Smooth muscle cell (in vitro differentiated cells): ENCODE results near the gene TOP3A. TPM values are rescaled to one million over a fixed set of nuclear protein-coding genes. Genes with fewer than 3 reads are reported as not detected.

Experiments used
- DNase-seq: peaks from one replicate; lab custom pipeline; 2025; ENCODE audit not compliant: unreplicated experiment; lab: John Stamatoyannopoulos, UW
- H2AFZ ChIP-seq: fragments of 200-600 bp; sonication (generic); 2 replicates; pipeline ENCODE4 v1.6.0; 2016; ENCODE audit warnings: antibody characterized with exemption, low read depth, mild to moderate bottlenecking
- H3F3A ChIP-seq: fragments of 200-600 bp; sonication (generic); 2 replicates; pipeline ENCODE4 v1.6.0; 2017; ENCODE audit warnings: antibody characterized with exemption, low read depth
- H3K27ac ChIP-seq: fragments of 200-600 bp; sonication (generic); 2 replicates; pipeline ENCODE4 v1.5.1; 2016; ENCODE audit warnings: low read depth, mild to moderate bottlenecking
- H3K27me3 ChIP-seq: fragments of 200-600 bp; sonication (generic); 2 replicates; pipeline ENCODE4 v1.6.1; 2016; ENCODE audit warnings: low read depth, mild to moderate bottlenecking
- H3K36me3 ChIP-seq: fragments of 200-600 bp; sonication (generic); 2 replicates; pipeline ENCODE4 v1.5.1; 2016; ENCODE audit warnings: low read depth
- H3K4me1 ChIP-seq: fragments of 200-600 bp; sonication (generic); 2 replicates; pipeline ENCODE4 v1.5.1; 2016; ENCODE audit warnings: low read depth
- H3K4me2 ChIP-seq: fragments of 200-600 bp; sonication (generic); 2 replicates; pipeline ENCODE4 v1.6.0; 2016; ENCODE audit warnings: mild to moderate bottlenecking
- H3K4me3 ChIP-seq: fragments of 200-600 bp; sonication (generic); 2 replicates; pipeline ENCODE4 v1.5.1; 2016; ENCODE audit warnings: mild to moderate bottlenecking
- H3K79me2 ChIP-seq: fragments of 200-600 bp; sonication (generic); 2 replicates; pipeline ENCODE4 v1.6.0; 2016; ENCODE audit warnings: low read depth, mild to moderate bottlenecking
- H3K9ac ChIP-seq: fragments of 200-600 bp; sonication (generic); 2 replicates; pipeline ENCODE4 v1.6.0; 2016; ENCODE audit warnings: low read depth
- H3K9me3 ChIP-seq: fragments of 200-600 bp; sonication (generic); replicated peaks from 2 replicates; pipeline ENCODE4 v1.5.1; 2016; ENCODE audit warnings: low read depth
- H4K20me1 ChIP-seq: fragments of 200-600 bp; sonication (generic); 2 replicates; pipeline ENCODE4 v1.6.0; 2016; ENCODE audit warnings: low read depth
- WGBS: methylation state at CpG from one replicate; pipeline ENCODE4 v1.1.7; 2016; ENCODE audit warnings: low lambda C conversion rate; 5-methylcytosine and 5-hydroxymethylcytosine counted together
- polyA plus RNA-seq: library from polyadenylated mRNA; unstranded; fragments of >200 nt; fragmentation: Nextera tagmentation; extraction: Ambion mirVana; gene quantifications from 2 replicates; pipeline ENCODE4 v1.2.1, GENCODE V29; 2016
- total RNA-seq: library from RNA; depleted of rRNA; stranded (reverse); fragments of >200 nt; gene quantifications from 2 replicates; pipeline ENCODE4 v1.2.3, GENCODE V29; 2014
- TF ChIP-seq, protein P1 (sequence below): fragments of 200-600 bp; sonication (generic); IDR thresholded peaks from 2 replicates; pipeline ENCODE4 v1.5.1; 2017; ENCODE audit warnings: borderline replicate concordance, mild to moderate bottlenecking, antibody characterized with exemption; ENCODE audit not compliant: insufficient read depth, poor library complexity, severe bottlenecking

TOP3A gene
- total and polyA plus RNA-seq, 2 experiments from 2014 or later, result 14.6 to 40.9 TPM

- DNase-seq, result no peak
- Histone ChIP-seq H4K20me1 (peaks cover 62% of the 10 kb centered on the region), H3K9ac (no peak overlapping the region), H3K36me3 (no peaks in the 10 kb centered on the region), H3K27ac (no peak overlapping the region), H3K9me3 (no peaks in the 10 kb centered on the region), H3K4me1 (peaks cover 12% of the 10 kb centered on the region), H3K79me2 (peaks cover 21% of the 10 kb centered on the region), H3K27me3 (no peaks in the 10 kb centered on the region), H2AFZ (no peak overlapping the region), H3F3A (peaks cover 9% of the 10 kb centered on the region), H3K4me3 (no peak overlapping the region), H3K4me2 (no peak overlapping the region)
- TF ChIP-seq, protein P1, sequence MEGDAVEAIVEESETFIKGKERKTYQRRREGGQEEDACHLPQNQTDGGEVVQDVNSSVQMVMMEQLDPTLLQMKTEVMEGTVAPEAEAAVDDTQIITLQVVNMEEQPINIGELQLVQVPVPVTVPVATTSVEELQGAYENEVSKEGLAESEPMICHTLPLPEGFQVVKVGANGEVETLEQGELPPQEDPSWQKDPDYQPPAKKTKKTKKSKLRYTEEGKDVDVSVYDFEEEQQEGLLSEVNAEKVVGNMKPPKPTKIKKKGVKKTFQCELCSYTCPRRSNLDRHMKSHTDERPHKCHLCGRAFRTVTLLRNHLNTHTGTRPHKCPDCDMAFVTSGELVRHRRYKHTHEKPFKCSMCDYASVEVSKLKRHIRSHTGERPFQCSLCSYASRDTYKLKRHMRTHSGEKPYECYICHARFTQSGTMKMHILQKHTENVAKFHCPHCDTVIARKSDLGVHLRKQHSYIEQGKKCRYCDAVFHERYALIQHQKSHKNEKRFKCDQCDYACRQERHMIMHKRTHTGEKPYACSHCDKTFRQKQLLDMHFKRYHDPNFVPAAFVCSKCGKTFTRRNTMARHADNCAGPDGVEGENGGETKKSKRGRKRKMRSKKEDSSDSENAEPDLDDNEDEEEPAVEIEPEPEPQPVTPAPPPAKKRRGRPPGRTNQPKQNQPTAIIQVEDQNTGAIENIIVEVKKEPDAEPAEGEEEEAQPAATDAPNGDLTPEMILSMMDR, result no peak
- WGBS, result 98% methylated on average over 25 of the region's 27 CpGs
These were observed 60.6 kb downstream of the TOP3A start for GRCh38 chr17:18253947-18254821.

DNA sequence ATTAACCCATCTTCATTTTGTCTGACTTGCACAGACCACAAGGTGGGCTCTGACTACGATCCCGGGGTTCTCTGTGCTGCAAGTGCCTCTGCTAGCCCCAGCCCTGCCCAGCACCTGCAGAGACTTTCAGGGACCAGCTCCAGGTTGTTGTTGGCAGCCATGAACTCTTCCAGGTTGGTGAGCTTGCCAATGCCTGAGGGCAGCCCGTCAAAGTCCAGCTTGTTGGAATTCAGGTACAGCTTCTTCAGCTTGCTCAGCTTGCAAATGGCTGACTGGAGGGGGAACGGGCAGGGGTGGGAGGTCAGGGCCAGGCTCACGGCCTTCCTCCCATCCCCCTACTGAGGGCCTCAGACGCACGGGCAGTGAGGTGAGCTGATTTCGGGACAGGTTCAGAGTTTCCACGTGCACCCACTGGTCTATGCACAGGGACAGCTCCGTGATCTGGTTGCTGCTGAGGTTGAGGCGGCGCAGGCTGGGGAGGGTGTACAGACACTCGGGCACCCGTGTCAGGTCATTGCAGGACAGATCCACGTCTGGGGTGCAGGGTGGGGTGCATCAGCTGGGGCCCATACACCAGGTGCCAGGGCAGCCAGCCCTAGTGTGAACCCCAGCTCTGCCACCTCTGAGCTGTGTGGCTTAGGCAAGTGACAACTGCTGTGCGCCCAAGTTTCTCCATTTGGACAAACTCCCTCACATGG is 61.5 kb downstream of the TOP3A start:
- H3K4me3 ChIP-seq, result no peak overlapping the region
- H4K20me1 ChIP-seq, result peaks cover 65% of the 10 kb centered on the region
- DNase-seq, result no peak
- H3K4me2 ChIP-seq, result no peak overlapping the region
- peaks cover 7% of the 10 kb centered on the region for H3K4me1 ChIP-seq
- peaks cover 21% of the 10 kb centered on the region for H3K79me2 ChIP-seq
- TF ChIP-seq, protein P1, result no peak
- peaks cover 17% of the 10 kb centered on the region for H3F3A ChIP-seq
- H3K36me3 ChIP-seq, result no peaks in the 10 kb centered on the region
- no peak overlapping the region for H2AFZ ChIP-seq
- 97% methylated on average over 16 of the region's 16 CpGs for WGBS
- no peak overlapping the region for H3K9ac ChIP-seq
- no peak overlapping the region for H3K27ac ChIP-seq
- no peaks in the 10 kb centered on the region for H3K9me3 ChIP-seq
- H3K27me3 ChIP-seq, result no peaks in the 10 kb centered on the region

DNA sequence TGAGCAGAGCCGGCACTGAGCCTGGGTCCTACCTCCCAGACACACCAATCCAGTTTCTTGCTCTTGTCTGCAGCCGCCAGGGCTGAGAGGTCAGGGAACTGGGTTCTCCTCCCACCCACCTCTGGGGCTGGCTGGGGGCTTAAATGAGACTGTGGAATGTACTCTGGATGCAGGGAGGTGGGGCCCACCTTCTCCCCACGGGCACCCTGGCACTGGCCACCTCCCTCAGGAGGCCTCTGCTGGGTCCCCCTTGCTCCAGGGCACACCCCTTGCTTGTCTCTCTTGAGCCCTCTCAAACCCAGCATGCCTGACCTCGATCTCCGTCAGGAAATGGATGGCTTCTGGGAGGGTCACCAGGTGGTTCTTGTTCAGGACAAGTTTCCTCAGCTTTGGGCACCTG is 62.6 kb downstream of the TOP3A start:
- no peak overlapping the region for H3K4me3 ChIP-seq
- H3K9ac ChIP-seq, result no peak overlapping the region
- WGBS, result 97% methylated on average over 5 of the region's 5 CpGs
- H3K36me3 ChIP-seq, result no peaks in the 10 kb centered on the region
- H3K4me2 ChIP-seq, result no peak overlapping the region
- H3K4me1 ChIP-seq, result peaks cover 4% of the 10 kb centered on the region
- H3K79me2 ChIP-seq, result peaks cover 14% of the 10 kb centered on the region
- DNase-seq, result no peak
- H3K9me3 ChIP-seq, result no peaks in the 10 kb centered on the region
- H3K27me3 ChIP-seq, result no peaks in the 10 kb centered on the region
- H3K27ac ChIP-seq, result no peak overlapping the region
- H3F3A ChIP-seq, result peaks cover 11% of the 10 kb centered on the region
- peaks cover 69% of the 10 kb centered on the region for H4K20me1 ChIP-seq
- H2AFZ ChIP-seq, result no peak overlapping the region
- TF ChIP-seq, protein P1, result no peak
